HS-5 (cell line): ENCODE measurements around the gene RORC.

Source experiments
- DNase-seq: peaks from one replicate; pipeline ENCODE4 v3.0.0-alpha.2; 2012; ENCODE audit warnings: low read depth

RORC gene

GRCh38 chr1:151847867-151848596 is 16.4 kb upstream of the RORC start:
- no peak for DNase-seq

- DNase-seq: no peak
Observed at GRCh38 chr1:151846686-151847237, 15.2 kb upstream of the RORC start.

DNA sequence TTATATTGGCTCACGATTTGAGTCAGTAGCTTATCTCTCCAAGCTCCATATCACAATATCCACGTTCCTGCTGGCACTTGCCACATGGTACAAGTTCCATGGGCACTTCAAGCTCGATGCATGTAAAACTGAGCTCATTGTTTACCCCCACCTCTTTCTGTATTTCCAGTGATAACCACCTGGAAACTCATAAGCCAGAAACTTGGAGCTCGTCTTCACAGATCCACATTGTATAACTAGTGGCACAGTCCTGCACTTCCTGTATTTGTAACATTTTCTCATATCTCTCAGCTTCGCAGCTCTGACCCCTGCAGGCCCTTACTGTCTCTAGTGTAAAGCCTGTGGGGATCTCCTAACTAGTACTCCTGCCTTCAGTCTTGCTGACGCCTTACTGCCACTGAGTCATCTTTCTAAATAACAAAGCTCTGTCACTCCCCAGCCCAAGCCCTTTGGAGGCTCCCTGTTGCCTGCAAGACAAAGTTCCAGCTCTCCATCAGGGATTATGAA is 14.5 kb upstream of the RORC start:
- no peak for DNase-seq

- no peak for DNase-seq
Observed at GRCh38 chr1:151843398-151843797, 11.8 kb upstream of the RORC start.

DNA sequence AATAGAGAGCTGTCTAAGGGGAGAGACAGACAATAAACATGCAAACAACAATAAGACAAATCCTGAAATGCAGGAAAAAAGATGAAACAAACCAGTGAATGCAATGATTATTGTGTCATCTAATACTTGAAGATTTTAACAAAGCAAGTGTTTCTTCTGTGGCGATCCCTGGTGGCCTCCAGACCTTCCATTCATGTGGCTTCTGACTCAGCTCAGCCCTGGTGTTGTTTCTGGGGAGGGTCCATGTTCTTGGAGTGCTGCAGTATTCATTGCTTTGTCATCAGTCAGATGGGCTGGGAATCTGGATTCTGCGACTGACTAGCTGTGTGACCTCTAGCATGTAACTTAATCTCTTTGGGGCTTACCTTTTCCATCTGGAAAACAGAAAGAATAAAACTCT is 9.5 kb upstream of the RORC start:
- no peak for DNase-seq

- no peak for DNase-seq
Observed at GRCh38 chr1:151840421-151840820, 8.8 kb upstream of the RORC start.

GRCh38 chr1:151839457-151840403 is 8.1 kb upstream of the RORC start, which contains the start of gene C2CD4D:
Gene C2CD4D, minus strand, starts transcription at chr1:151839820. Its CDS starts 831 bp downstream, at chr1:151838989.
- no peak for DNase-seq

DNA sequence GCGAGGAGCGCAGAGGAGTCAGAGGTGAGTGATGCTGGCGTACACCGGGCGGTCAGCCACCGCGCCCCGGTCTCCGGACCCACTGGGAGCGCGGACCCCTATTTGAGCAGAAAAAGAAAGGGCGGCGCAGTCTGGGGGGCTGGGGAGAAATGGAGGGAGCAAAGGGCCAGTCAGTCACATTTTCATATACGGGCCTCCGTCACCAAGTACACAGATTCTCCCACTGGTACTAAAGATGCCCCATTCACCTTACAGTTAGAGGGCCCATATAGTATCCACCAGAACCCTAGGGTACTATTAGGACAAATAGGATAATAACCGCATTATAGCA is 7.4 kb upstream of the RORC start:
- DNase-seq: no peak

DNA sequence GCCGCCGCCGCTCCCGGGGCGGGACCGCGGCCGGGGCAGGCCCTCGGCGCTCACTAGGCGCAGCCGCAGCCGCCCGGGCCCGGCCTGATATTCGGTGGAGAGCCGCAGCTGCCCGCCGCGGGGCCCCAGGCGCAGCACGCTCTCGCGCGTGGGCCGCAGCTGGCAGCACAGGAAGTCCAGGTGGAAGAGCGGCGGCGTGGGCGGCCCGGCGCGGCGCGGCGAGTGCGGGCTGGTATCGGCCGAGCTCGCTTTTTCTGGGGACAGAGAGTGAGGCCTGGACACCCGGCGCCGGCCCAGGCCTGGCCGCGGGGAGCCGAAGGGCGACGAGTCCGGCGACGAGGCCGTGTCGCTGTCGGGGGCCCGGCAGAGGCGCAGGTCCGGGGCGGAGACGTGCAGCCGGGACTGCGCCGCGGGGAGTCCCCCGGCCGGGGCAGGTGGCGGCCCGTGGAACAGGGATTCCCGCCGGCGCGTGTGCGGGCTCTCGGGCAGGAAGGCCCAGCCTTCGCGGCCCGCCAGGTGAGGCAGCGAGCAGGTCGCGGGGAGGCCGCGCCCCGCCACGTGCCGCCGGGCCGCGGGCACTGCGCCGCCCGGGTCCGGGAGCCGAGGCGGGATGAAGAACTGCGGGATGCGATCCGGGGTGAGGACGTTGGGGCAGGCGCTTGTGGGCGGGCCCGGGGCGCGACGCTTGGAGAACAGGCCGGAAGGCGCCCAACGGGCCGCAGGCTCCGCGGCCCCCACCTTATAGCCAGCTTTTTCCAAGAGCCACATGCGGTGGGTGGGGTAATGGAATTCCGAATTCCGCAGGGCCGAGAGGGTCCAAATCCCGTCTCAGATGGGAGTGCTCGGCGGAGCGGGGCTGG is 6.8 kb upstream of the RORC start:
- DNase-seq: no peak

- no peak for DNase-seq
Observed at GRCh38 chr1:151837884-151838221, 6.3 kb upstream of the RORC start.

- DNase-seq: no peak
Observed at GRCh38 chr1:151837197-151837596, 5.6 kb upstream of the RORC start.

DNA sequence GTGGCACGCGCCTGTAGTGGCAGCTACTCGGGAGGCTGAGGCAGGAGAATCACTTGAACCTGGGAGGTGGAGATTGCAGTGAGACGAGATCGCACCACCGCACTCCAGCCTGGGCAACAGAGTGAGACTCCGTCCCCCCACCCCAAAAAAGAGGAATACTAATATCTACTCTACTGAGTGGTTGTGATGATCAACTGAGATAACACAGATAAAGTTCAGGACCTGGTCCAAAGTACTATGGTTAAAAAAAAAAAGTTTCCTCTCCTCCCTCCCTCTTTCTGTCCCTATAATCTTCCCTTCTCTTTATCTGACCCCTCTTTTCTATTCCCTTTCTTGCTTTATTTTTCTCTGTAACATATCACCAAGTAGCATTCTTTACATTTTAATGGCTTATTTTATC is 4.0 kb upstream of the RORC start:
- no peak for DNase-seq

DNA sequence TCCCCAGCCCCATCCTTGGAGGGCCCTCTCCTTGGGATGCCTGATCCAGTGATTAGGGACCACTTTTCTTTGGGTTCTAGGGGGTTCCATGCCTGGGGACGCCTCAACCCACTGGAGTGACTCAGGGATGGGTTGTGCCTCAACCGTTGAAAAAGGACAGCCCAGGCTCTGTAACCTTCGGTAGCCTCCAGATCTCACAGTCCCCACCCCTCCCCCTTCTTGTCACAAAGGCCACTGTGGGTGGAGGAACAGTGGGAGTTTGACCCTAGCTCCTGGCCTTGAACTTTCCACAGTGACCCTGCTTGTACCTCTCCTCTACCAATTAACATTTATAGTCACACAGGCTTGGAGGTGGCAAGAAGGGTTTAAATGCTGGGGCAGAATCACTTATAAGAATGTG is 2.6 kb upstream of the RORC start:
- DNase-seq: no peak

DNA sequence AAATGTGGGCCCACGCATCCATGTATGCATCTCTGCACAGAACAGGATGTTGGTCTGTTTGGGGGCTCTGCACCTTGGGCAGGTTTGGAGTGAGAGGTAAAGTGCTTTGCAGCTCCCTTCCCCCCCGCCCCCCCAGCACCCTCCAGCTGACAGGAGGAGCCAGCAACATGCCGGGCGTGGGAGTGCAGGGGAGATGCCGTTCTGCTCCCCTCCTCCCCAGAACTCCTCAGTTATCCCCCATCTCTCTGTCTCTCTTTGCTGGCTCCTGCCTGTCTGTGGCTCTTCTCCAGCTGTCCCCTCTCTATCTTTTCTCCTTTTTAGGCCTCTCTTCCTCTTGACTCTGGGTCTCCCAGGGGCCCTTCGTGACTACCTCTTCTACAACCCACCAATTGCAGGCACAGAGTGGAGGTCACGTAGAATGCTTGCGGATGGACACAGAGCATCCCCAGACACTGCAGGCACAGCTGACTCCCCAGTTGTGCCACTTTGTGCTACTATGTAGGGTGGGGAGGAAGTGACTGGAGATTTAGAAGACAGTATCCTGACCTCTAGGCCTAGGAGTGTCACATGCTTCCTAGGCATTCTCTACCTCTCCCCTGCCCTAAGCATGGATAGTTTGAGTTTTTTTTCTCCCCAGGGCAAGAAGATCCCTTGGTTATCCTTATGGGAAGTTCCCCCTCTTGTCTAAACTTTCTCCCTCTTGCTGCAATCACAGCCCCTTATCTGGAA is 1.7 kb upstream of the RORC start:
- no peak for DNase-seq

DNA sequence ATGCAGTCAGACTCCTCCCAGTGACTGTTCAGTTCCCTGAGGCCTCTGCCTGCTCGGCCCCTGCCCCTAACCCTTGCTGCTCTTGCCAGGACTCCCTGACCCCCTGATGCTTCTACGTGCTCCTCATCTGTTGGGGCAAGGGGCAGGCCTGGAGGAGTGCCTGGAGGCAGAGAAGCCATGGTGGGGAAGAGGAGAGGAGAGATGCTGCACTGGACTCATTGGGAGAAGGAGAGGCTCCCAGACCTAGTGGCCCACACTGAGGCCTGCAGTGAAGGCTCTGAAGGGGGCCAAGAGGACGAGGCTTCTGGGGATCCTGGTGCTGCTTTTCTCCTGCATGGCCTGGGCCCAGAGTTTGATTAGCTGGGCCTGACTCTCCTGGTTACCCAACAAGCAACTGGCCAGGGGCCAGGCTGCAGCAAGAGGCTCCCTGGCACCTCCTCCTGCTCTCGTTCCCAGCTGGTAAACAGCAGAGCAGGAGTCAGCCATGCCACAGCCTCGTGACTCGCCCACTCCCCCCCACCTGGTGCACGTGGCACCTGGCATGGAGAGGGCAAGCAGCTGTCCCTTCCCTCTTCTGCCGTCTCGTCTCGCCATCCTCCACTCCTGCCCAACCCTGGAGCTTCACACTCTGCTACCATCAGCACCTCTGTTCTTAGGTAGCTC is 847 bp upstream of the RORC start:
- DNase-seq: peak; percentile 23

DNA sequence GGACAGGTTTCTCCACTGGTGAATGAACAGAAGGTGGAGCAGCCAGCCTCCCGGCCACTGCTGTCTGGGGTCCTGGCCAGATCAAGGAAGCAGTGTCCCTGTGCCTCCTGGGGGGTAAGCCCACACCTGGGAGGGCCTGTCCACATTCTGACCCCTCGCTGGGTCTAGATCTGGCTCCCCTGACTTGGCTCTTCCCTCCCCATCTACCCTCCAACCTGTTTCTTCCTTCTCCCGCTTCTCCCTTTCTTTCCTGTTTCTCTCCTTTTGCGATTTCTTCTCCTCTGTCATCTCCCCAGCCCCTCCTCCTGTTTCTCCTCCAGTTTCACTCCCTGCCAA is 378 bp downstream of the RORC start:
- DNase-seq: no peak

DNA sequence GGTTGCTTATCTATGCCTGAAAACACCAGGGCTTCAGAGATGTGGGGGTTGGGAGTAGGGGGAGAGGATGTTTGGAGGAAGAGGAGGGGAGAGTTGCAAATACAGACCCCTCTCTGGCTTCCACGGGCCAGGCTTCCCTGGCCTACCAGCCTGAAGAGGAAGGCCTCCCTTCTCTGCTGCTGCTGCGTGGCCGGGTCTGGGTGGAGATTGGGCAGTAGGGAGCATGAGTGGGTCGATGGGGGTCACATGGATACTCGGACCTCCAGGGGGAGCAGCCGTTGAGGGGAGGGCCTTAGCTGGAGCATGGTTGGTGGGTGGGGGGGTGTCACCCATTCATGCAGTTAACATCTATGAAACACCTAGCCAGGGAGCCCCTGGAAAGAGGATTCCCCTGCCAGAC is 1.5 kb downstream of the RORC start:
- no peak for DNase-seq

- DNase-seq: no peak
Observed at GRCh38 chr1:151829352-151830046, 2.1 kb downstream of the RORC start.

GRCh38 chr1:151828921-151829320 is 2.7 kb downstream of the RORC start:
- no peak for DNase-seq

DNA sequence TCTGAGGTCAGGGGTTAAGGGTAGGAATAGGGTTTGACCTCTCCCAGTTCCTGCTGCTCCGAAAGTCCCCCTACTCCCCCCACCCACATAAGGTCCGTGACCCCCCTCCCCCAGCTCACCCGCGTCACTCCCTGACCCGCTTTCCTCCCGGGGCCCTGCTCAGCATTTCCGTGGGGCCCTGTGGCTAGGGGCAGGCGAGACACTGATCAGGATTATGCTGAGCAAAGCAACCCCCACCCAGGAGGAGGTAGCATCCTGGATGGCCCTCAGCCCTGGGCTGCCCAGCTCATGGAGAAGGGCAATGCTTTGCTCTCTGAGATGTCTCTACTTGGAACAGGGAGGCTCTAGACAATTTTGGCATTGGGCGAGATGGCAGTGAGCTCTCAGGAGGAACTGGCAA is 3.7 kb downstream of the RORC start:
- DNase-seq: no peak
